Upper lobe of left lung (tissue), 6 donors: Measurements from ENCODE around the gene ZC3H18. TPM values are rescaled to one million over a fixed set of nuclear protein-coding genes. Genes with fewer than 3 reads are reported as not detected.

Experiments used
- ATAC-seq, 2 donors: fragments of 200-7000 bp; cut with Tn5 transposase; one replicate each; pipeline ENCODE4 v1.9.1; 2022; ENCODE audit warnings: mild to moderate bottlenecking in 2 of 2, moderate library complexity in 2 of 2; ENCODE audit not compliant: low FRiP score in 2 of 2
- DNase-seq, 2 donors: peaks; one replicate each; pipeline ENCODE4 v3.0.0-alpha.2; 2019 to 2020
- H3K27ac ChIP-seq, 4 donors: fragments of 200-600 bp; sonication (generic); one replicate each; pipeline ENCODE4 v1.5.1; 2016 to 2019
- H3K27me3 ChIP-seq, 4 donors: fragments of 200-600 bp; sonication (generic); one replicate each; pipeline ENCODE4 v1.5.1; 2017 to 2019
- H3K36me3 ChIP-seq, 4 donors: fragments of 200-600 bp; sonication (generic); one replicate each; pipeline ENCODE4 v1.5.1; 2016 to 2019
- H3K4me1 ChIP-seq, 4 donors: fragments of 200-600 bp; sonication (generic); one replicate each; pipeline ENCODE4 v1.5.1; 2018 to 2019
- H3K4me3 ChIP-seq, 4 donors: fragments of 200-600 bp; sonication (generic); one replicate each; pipeline ENCODE4 v1.5.1; 2017 to 2019; ENCODE audit warnings: mild to moderate bottlenecking in 2 of 4, moderate library complexity in 1 of 4
- H3K9me3 ChIP-seq, 4 donors: fragments of 200-600 bp; sonication (generic); one replicate each; pipeline ENCODE4 v1.5.1; 2018 to 2019
- EP300 ChIP-seq, 4 donors: sonication (generic); formaldehyde crosslinking; IDR thresholded peaks; one replicate each; pipeline ENCODE4 v1.5.1; 2017; ENCODE audit warnings: antibody characterized with exemption in 4 of 4, control low read depth in 2 of 4
- POLR2A ChIP-seq, 4 donors: fragments of 450-650 bp; IDR thresholded peaks; one replicate each; pipeline ENCODE4 v1.5.1; 2016 to 2017; ENCODE audit warnings: antibody characterized with exemption in 4 of 4, mild to moderate bottlenecking in 2 of 4
- POLR2AphosphoS5 ChIP-seq, 2 donors: sonication (generic); formaldehyde crosslinking; IDR thresholded peaks; one replicate each; pipeline ENCODE4 v1.5.1; 2017; ENCODE audit warnings: antibody characterized with exemption in 2 of 2
- WGBS, 2 donors: methylation state at CpG; one replicate each; pipeline ENCODE4 v1.1.5; 2017 to 2018; 5-methylcytosine and 5-hydroxymethylcytosine counted together
- total RNA-seq, 6 donors: library from RNA; depleted of rRNA in 4 of 6; stranded (reverse); fragments of >200 nt in 4 of 6; gene quantifications; one replicate each; pipeline versions ENCODE4 v1.1.0 to v1.2.1, GENCODE V29; 2016 to 2021
- TF ChIP-seq, protein P1 (sequence below), 6 experiments: fragments of 450-650 bp in 4 of 6; fragments of 200-600 bp in 2 of 6; sonication (generic) in 2 of 6; IDR thresholded peaks; one replicate each; pipeline ENCODE4 v1.5.1; 2016 to 2019; ENCODE audit warnings: antibody characterized with exemption in 6 of 6
- donor health status: DM: no; HTN: no; CAD: no; lungs with moderate emphysema.
- donor health status: DM: no; HTN: yes; CAD: no; lungs with severe emphysema.

ZC3H18 gene
- total RNA-seq, 6 donors from 2014 or later = 22.0 to 74.4 (median 45.5) TPM

DNA sequence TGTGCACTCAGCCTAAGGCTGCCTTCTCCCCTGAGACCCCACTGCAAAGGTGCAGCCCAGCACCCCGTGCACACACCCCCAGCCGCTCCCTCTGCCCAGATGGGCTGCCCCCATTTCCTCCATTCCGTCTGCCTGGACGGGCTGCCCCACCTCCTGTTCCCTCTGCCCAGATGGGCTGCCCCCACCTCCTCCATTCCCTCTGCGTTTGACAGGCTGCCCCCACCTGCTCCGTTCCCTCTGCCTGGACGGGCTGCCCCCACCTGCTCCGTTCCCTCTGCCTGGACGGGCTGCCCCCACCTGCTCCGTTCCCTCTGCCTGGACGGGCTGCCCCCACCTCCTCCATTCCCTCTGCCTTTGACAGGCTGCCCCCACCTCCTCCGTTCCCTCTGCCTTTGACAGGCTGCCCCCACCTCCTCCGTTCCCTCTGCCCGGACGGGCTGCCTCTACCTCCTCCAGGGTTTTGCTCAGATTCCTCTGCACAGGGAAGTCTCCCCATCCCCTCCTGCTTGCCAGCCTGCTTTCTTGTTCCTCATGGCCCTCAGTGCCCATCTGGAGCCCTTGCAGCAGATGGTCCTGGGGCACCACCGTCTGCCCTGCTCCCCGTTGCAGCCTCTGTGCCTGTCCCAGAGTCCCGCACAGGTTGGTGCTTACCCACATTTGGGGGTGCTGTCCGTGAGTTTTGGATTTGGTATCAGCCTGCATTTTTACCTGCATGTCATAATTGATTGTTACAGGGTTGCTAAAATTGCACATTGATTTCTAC is 44.8 kb downstream of the ZC3H18 start:
- Histone ChIP-seq H3K27ac (no peak overlapping the region), H3K36me3 (peaks cover 10 to 66% (median 39%) of the 10 kb centered on the region in 4 donors), H3K27me3 (no peaks in the 10 kb centered on the region), H3K9me3 (no peaks in the 10 kb centered on the region), H3K4me3 (no peak overlapping the region), H3K4me1 (peaks cover 0 to 21% (median 6%) of the 10 kb centered on the region in 4 donors)
- WGBS, 2 donors = 90 to 92% methylated on average over 19 of the region's 19 CpGs
- ATAC-seq = no peak
- DNase-seq = no peak
- TF ChIP-seq POLR2AphosphoS5 (IDR thresholded peaks at IDR 0.05) (no peak), EP300 (IDR thresholded peaks at IDR 0.05) (no peak)

DNA sequence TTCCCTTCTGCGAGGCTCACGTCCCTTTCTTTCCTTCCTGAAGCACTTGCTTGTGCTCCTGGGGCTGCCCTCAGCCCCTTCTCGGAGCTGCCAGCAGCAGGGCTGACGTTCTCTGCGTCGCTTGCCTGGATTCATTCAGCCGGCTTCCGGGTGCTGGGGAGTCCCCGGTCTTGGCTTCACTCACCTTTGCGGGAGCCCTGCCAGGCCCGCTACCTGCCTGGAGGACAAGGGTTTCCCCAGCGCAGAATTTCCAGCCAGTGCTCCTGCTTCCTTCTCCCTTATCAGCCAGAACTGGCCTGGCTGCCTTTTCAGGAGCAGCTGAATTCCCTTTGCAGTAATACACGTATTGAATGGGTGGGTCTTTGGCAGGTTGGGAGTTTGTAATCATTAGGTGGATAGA is 46.1 kb downstream of the ZC3H18 start:
- Histone ChIP-seq H3K27ac (peak overlapping the region in 2 of 4 donors; percentile 10 to 61), H3K36me3 (peaks cover 6 to 53% (median 26%) of the 10 kb centered on the region in 4 donors), H3K27me3 (no peaks in the 10 kb centered on the region), H3K4me3 (no peak overlapping the region), H3K9me3 (no peaks in the 10 kb centered on the region), H3K4me1 (peaks cover 0 to 21% (median 6%) of the 10 kb centered on the region in 4 donors)
- peak; percentile 87 to 94 for DNase-seq
- TF ChIP-seq POLR2AphosphoS5 (IDR thresholded peaks at IDR 0.05) = no peak
- peak in 1 of 4 donors; percentile 10 for TF ChIP-seq POLR2A (IDR thresholded peaks at IDR 0.05)
- TF ChIP-seq, protein P1, sequence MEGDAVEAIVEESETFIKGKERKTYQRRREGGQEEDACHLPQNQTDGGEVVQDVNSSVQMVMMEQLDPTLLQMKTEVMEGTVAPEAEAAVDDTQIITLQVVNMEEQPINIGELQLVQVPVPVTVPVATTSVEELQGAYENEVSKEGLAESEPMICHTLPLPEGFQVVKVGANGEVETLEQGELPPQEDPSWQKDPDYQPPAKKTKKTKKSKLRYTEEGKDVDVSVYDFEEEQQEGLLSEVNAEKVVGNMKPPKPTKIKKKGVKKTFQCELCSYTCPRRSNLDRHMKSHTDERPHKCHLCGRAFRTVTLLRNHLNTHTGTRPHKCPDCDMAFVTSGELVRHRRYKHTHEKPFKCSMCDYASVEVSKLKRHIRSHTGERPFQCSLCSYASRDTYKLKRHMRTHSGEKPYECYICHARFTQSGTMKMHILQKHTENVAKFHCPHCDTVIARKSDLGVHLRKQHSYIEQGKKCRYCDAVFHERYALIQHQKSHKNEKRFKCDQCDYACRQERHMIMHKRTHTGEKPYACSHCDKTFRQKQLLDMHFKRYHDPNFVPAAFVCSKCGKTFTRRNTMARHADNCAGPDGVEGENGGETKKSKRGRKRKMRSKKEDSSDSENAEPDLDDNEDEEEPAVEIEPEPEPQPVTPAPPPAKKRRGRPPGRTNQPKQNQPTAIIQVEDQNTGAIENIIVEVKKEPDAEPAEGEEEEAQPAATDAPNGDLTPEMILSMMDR (IDR thresholded peaks at IDR 0.05) = no peak
- no peak for TF ChIP-seq EP300 (IDR thresholded peaks at IDR 0.05)
- ATAC-seq = peak; percentile 51 to 69
- WGBS, 2 donors = 75 to 77% methylated on average over 13 of the region's 13 CpGs

DNA sequence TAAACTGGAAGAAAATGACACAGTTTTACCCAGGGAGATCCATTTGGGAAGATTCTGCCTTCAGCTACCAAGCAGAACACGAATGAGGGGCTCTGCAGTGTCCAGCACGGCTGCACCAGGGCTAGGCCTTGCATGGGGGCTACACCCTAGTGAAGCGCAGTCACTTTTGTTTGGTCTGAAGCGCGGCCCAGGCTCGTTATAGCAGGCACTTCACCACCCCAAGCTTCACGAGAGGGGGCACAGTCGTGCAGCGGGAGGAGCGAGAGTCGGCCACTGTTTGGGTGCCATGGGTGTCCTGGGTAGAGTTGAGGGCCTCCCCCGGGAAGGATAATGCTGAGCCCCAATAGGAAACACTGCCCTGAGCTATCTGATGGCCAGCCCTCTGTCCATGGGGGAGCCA is 46.5 kb downstream of the ZC3H18 start:
- peak overlapping the region in 2 of 4 donors; percentile 10 to 61 for H3K27ac ChIP-seq

DNA sequence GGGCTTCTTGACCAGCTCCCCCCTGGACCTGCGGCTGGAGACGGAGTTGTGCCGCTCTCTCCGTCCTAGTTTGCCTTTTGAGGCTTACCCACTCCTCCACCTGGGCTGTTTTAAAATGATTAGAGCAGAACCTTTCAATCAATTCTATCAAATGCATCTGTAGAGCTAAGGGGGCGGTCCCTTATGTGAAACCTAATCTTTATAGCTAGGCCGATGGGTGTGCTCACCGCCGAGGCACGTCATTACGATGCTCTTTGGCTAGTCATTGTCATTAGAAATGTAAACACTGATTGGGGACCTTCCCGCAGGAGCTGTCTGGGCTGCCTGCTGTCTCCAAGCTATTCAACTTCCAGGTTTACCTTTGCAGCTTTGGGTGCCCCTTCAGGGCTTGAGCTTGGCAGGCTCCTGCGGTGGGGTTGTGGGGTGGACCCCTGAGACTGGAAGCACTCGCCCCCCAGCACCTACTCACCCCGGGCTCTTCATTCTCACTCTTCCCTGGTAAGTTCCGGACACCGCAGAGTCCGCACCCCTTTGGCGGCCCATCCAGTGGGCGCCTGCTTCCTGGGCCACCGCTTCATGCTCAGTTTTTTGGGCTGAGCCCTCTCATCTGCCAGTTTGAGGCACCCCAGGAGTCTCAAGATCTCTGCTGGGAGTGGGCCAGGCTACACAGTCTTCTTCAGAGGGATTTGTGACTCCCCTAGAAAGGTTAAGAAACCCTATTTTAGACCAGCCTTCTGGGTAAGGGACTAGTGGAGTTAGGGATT is 47.2 kb downstream of the ZC3H18 start:
- DNase-seq (peak in 1 of 2 donors; percentile 51), ATAC-seq (no peak)
- 91 to 94% methylated on average over 20 of the region's 20 CpGs for WGBS, 2 donors
- peaks cover 3 to 54% (median 23%) of the 10 kb centered on the region in 4 donors for H3K36me3 ChIP-seq
- no peak for TF ChIP-seq POLR2AphosphoS5 (IDR thresholded peaks at IDR 0.05)
- TF ChIP-seq EP300 (IDR thresholded peaks at IDR 0.05) = no peak
- TF ChIP-seq POLR2A (IDR thresholded peaks at IDR 0.05) = no peak
- TF ChIP-seq, protein P1 (IDR thresholded peaks at IDR 0.05) = no peak
- peak overlapping the region in 1 of 4 donors; percentile 61 for H3K27ac ChIP-seq
- H3K4me3 ChIP-seq = no peak overlapping the region
- peaks cover 0 to 21% (median 6%) of the 10 kb centered on the region in 4 donors for H3K4me1 ChIP-seq
- H3K27me3 ChIP-seq = no peaks in the 10 kb centered on the region
- no peaks in the 10 kb centered on the region for H3K9me3 ChIP-seq

More for the DNA sequence above, 46.5 kb downstream of the ZC3H18 start:
- WGBS, 2 donors = 71 to 87% methylated on average over 6 to 12 of the region's 12 CpGs
- H3K36me3 ChIP-seq = peaks cover 2 to 50% (median 22%) of the 10 kb centered on the region in 4 donors
- H3K27me3 ChIP-seq = no peaks in the 10 kb centered on the region
- TF ChIP-seq POLR2A (IDR thresholded peaks at IDR 0.05) (no peak), POLR2AphosphoS5 (IDR thresholded peaks at IDR 0.05) (no peak), EP300 (IDR thresholded peaks at IDR 0.05) (no peak)
- TF ChIP-seq, protein P1 (IDR thresholded peaks at IDR 0.05) = no peak
- H3K9me3 ChIP-seq = no peaks in the 10 kb centered on the region
- ATAC-seq (no peak), DNase-seq (peak in 1 of 2 donors; percentile 29)
- H3K4me1 ChIP-seq = peaks cover 0 to 21% (median 6%) of the 10 kb centered on the region in 4 donors
- no peak overlapping the region for H3K4me3 ChIP-seq
